HG03095 (cell line): Measurements from ENCODE around the gene ARID1B.

ENCODE experiments used
- ATAC-seq: cut with Tn5 transposase; IDR thresholded peaks from one replicate; pipeline ENCODE4 v1.9.1; 2021; ENCODE audit warnings: moderate library complexity; ENCODE audit not compliant: unreplicated experiment

Gene ARID1B

DNA sequence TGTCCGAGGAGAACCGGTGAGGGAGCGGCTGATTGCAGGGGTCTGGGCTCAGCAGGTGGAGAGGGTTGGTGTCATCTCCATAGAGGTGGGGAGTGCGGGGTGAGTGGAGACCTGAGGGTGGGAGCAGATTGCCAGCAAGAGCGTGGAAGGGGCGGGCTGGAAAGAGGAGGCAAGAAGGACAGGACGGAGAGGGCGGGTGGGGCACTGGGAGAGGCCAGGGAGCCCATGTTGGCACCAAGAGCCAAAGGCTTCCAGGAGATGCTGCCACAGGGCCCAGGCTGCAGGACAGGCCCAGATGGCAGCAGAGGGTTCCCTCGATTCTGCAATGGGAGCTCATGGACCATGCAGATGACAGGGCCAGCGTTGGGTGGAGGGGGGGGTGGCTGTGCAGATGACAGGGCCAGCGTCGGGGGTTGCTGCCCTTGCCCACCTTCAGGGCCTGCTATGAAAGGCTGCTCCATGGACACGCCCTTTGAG is 440.8 kb downstream of the ARID1B start:
- ATAC-seq: no peak

DNA sequence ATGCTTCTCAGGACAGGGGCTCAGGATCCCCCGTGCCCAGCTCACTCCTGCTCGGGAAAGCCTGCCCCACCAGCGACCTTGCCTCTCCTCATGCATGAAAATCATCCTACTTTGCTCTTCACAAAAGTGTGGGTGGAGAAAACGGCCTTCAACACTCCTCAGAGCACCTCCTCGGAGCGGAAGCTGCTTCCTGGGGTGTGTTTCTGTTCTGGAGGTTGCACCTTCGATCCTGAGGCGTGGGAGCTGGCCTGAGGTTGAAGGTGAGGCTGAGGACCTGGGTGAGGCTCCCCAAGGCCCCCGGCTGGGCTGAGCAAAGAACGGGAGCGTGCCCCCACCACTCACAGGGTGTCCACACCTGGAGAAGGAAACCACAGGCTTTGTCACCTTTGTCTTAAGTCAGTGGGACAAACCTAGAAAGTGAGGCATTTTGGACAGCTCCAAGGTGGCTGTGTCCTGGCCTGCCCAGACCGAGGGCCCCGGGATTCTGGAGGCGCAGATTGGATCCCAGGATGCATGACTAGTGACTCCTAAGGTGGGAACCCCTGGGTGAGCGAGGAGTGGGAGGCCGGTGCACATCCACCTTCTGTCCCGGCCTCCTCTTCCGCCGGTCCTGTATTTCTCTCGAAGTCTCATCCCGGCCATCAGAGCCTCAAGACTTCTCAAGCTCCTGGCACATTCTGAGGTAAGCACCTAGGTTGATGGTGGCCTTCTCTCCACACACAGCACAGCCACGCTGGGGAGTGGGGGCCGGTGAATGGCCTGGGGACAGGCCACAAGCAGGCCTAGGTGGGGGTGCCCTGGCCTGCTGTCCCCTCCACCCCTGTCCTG is 441.4 kb downstream of the ARID1B start:
- ATAC-seq: no peak

GRCh38 chr6:157219201-157220200 is 442.3 kb downstream of the ARID1B start:
- ATAC-seq: no peak

DNA sequence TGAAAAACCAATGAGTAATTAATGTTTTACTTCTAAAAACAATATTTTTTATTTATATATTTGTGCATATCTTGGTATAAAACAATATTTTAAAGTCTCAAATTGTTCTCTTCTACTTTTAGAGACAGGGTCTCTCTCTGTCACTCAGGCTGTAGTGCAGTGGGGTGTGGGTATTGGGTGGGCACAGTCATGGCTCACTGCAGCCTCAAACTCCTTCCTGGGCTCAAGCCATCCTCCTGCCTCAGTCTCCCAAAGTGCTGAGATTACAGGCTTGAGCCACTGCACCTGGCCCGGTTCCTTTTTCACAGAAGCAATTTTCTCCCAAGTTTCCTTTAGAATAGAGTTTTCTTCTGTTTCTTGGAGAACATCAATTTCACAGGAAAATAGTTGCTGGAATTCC is 443.3 kb downstream of the ARID1B start:
- no peak for ATAC-seq

DNA sequence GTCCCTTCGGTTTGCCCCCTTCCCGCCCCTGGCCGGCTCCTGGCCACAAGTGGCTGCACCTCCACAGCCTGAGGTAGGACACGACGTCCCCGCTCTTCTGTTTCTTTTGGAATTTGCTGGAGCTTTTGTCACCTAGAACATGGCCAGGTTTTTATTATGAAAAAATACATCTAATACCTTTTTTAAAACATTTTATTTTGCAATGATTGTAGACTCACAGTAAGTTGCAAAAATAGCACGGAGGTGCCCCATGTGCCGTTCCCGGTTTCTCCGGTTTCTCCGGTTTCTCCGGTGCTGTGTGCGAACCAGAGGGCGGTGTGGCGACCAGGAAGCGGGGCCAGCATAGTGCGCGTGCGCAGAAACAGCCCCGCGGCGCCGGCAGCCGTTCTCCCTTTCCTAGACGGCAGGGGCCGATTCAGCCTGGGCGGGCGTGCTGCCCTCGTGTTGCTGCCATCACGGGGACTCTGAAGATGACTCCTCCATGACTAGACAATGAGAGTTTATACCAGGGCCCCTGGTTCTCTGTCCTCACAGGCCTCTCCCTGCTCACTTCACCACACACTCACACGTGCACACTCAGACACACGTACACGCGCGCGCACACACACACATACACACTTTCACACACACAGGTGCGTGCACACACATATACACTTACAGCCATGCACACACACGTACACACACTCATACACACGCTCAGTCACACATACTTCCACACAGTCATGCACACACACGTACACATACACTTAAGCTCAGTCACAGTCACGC is 444.1 kb downstream of the ARID1B start:
- ATAC-seq: no peak

DNA sequence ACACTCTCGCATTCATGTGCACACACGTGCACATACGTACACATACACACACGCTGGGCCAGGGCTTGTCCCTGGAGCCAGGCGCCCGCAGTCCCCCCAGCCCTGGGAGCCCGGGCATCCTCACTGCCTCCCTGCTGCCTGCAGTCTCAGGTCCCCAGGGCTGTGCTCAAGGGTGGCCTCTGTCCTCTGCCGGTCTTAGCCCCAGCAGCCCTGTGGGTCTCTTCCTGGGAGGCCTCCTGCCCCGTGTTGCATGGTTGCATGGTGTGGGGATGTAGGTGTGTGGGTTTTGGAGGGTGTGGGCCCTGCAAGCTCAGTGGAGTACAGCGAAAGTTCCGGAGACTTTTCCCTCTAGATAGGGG is 444.6 kb downstream of the ARID1B start:
- ATAC-seq: no peak

GRCh38 chr6:157222201-157222981 is 445.2 kb downstream of the ARID1B start:
- ATAC-seq: no peak

GRCh38 chr6:157223021-157223430 is 445.8 kb downstream of the ARID1B start:
- ATAC-seq: no peak

DNA sequence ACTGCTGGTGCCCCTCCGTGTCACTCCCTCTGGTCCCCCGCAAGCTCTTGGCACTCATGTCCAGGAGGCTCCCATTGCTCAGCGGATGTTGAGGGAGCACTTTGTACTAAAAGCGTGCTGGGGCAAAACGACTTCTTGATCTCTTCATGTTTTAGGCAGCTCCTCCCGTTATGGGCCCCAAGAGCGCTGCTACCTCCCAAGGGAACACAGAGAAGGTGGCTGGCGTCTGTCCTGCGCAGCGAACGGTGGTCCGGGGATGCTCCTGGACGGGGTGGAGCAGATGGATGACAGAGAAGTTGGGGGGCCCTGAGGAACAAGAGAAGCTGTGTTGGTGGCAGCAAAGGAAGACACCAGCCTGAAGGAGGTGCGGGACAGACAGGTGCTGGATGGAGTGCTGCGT is 446.3 kb downstream of the ARID1B start:
- ATAC-seq: no peak

DNA sequence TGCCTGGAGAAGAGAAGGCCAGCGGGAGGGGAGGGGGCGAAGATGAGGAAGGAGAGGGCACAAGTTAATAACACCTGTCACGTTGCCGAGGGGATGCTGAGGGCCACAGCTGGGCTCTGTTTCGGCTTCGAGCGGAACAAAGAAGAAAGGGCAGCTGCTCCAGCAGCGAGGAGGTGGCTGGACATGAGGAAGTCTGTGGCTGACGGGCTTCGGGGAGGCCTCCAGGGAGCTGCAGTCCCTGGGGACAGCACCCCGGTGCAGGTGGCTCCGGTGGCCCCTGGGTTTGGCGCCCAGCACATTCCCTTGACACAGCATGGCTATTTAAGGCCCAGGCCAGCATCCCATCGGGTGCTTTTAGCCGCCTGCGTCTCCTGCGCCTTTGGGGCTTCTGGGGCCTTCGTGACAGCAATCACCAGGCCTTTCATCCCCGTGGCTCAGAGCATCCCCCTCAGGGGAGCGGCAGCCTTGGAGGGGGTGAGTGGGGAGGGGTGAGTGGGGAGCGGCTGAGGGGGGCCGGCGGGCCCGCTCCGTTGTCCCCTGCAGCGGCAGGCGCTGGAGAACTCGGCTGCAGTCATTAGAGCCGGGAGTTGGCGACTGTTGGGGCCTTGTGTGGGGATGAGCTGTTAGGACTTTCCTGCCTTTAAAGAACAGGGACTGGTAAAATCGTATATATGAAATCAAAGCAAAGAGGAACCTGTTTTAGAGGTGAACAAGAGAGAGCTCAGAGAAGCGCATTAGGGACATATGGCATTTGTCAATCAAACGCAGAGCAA is 447.2 kb downstream of the ARID1B start:
- peak; percentile 49 for ATAC-seq

DNA sequence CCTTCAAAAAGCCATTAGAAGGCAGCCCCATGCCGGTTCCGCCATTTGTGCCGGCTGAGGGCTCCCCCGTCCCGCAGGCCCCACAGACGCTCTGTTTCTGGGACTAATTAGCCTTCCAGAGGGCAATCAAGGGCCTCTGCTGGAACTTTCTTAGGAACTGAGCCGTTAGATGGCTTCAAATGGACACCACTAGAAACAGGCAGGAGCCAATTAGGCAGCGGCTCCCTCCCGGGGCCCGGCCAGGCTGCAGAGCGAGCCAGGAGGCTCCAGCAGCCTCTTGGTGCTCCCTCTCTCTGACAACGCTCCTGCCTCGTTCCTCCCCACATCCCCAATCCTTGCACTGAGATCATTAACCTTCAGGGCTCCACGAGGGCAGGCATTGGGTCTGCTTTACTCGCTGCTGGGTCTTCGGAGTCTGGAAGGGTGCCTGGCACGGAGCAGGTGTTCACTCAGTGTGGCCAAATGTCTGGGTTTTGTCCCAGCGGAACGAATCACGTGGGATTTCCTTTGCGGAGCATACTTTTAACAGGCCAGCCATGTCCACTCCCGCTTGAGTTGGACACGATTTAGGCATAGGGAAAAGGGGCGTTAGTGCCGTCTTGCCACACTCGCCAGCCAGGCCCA is 447.9 kb downstream of the ARID1B start:
- no peak for ATAC-seq

- ATAC-seq: no peak
Observed at GRCh38 chr6:157225575-157225995, 448.4 kb downstream of the ARID1B start.

DNA sequence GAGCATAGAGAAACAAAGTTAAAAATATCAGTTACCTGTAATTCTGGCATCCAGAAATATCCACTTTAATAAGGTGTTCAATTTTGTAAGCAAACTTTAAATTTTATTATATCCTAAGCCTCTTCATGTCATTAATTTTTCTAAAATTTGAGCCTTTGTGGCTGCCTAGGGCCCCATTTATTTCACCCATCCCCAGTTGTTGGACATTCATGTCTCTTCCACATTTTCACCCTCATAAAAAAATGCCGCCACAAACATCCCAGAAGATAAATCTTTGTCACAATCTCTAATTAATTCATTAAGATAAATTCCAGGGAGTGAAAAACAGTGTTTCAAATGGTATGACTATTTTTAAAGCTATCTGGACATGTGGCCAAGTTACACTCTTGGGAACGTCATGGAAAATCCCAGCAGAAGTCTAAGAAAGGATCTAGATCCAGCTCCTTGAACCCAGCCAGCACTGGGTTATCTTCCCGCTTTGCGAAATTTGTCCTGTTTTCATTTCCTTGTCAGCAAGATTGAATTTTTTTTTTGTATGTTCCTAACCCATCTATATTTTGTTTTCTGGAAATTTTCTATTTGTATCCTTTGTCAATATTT is 448.9 kb downstream of the ARID1B start:
- ATAC-seq: no peak

DNA sequence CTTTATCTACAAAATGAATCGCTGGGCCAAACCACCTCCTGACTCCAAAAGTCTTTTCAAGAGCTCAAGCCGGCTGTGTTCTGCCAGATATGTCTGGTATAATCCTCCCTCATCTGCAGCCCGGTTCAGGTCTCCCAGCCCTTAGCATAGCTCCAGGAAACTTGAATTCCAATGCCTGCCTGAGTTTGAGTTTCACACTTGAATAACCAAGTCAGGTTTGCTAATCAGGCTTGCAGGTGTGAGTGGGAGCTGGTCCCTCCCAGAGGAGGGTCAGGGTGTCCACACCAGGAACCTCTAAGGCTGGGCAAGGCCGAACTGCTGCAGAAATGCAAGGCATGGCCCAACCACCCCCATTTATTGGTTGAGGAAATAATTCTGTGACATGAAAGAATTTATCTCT is 449.6 kb downstream of the ARID1B start:
- ATAC-seq: no peak

DNA sequence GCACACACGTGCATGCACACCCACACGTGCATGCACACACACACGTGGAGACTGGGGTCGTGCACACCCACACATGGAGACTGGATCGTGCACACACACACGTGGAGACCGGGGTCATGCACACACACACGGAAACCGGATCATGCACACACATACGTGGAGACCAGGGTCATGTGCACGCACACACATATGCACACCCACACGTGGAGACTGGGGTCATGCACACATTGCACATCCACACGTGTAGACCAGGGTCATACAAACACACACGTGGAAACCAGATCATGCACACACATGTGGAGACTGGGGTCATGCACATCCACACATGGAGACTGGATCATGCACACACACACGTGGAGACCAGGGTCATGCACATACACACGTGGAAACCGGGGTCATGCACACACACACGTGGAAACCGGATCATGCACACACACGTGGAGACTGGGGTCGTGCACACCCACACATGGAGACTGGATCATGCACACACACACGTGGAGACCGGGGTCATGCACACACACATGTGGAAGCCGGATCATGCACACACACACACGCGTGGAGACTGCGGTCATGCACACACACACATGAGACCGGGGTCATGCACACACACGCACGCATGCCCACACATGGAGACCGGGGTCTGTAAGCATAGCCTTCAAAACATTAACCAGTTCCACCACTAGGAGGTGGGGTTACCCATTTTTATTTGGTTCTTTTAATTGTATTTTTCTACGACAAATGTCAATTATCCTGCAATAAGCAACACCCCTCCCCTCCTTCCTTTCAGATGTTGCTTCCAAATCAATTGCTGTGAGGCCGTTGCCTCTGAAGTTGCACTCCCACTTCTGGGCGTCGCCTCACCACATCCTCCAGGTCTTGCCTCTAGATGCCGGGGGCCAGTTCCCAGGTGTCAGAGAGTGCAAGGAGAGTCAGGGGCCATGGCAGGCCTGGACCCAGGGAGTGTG is 450.3 kb downstream of the ARID1B start:
- no peak for ATAC-seq

- no peak for ATAC-seq
Observed at GRCh38 chr6:157228426-157229131, 451.4 kb downstream of the ARID1B start.

DNA sequence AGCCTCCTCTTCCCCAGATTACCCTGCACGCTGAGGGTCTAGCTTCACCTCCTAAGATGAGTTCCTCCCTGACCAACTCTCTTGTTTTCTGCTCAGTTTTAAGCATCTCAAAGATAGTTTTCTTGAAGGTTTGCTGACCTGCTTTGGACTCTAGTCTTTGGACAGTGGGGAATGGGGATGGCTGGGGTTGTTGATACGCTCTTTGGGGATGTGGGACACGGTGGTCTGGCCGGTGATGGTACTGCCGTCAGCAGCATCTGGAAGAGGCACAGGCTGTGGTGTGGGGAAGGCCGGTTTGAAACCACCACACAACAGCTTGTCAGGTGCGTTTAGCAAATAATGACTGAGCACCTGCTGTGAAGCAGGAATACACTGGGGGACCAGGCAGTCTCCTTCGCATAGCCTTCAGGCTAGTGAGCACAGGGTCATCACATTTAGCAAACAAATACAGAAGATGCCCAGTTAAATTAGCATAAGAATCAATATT is 452.0 kb downstream of the ARID1B start:
- ATAC-seq: no peak
